OCI-LY3 (cell line): ENCODE data around the gene ZSCAN10.

Source experiments
- H2AFZ ChIP-seq: fragments of 200-600, 300-600 bp; shearing (Covaris generic); 2 replicates; pipeline ENCODE4 v1.6.0; 2014; ENCODE audit warnings: antibody characterized with exemption, low read depth, low read length
- H3K27ac ChIP-seq: fragments of 200-600, 300-600 bp; sonication (generic); 2 replicates; pipeline ENCODE4 v1.5.1; 2014; ENCODE audit warnings: mild to moderate bottlenecking, low read length, moderate library complexity, mixed read lengths
- H3K27me3 ChIP-seq: fragments of 200-600, 300-600 bp; sonication (generic); 2 replicates; pipeline ENCODE4 v1.6.1; 2014; ENCODE audit warnings: low read depth, low read length, mixed read lengths
- H3K36me3 ChIP-seq: fragments of 200-600, 300-600 bp; sonication (generic); replicated peaks from 2 replicates; pipeline ENCODE3; 2014; ENCODE audit warnings: low read depth, low read length, mixed read lengths
- H3K4me1 ChIP-seq: fragments of 300-600, 200-600 bp; sonication (generic); 2 replicates; pipeline ENCODE4 v1.6.1; 2014; ENCODE audit warnings: low read length, mixed read lengths
- H3K4me2 ChIP-seq: fragments of 200-600, 300-600 bp; sonication (generic); 2 replicates; pipeline ENCODE4 v1.6.1; 2014; ENCODE audit warnings: low read length, mixed read lengths
- H3K4me3 ChIP-seq: fragments of 300-600, 200-600 bp; sonication (generic); 2 replicates; pipeline ENCODE4 v1.5.1; 2014; ENCODE audit warnings: antibody characterized with exemption, mild to moderate bottlenecking, low read length, moderate library complexity
- H3K79me2 ChIP-seq: fragments of 300-600, 200-600 bp; shearing (Covaris generic); 2 replicates; pipeline ENCODE4 v1.6.1; 2014; ENCODE audit warnings: mild to moderate bottlenecking, low read length, mixed read lengths
- H3K9ac ChIP-seq: fragments of 300-600, 200-600 bp; shearing (Covaris generic); 2 replicates; pipeline ENCODE4 v1.6.0; 2014; ENCODE audit warnings: mild to moderate bottlenecking, low read length, moderate library complexity
- H3K9me3 ChIP-seq: fragments of 200-600, 300-600 bp; shearing (Covaris generic); 2 replicates; pipeline ENCODE4 v1.6.1; 2014; ENCODE audit warnings: low read length, mixed read lengths; ENCODE audit not compliant: insufficient read depth
- H4K20me1 ChIP-seq: fragments of 200-600, 300-600 bp; sonication (generic); 2 replicates; pipeline ENCODE4 v1.6.1; 2016; ENCODE audit warnings: low read length, mixed read lengths; ENCODE audit not compliant: insufficient read depth
- EZH2phosphoT487 ChIP-seq: fragments of 200-600 bp; shearing (Covaris generic); IDR thresholded peaks from 2 replicates; pipeline ENCODE4 v1.6.1; 2018; ENCODE audit warnings: antibody characterized with exemption, mixed run types, low read depth
- TF ChIP-seq, protein P1 (sequence below): fragments of 200-600, 300-600 bp; sonication (generic); IDR thresholded peaks from 2 replicates; pipeline ENCODE4 v1.5.1; 2014; ENCODE audit warnings: antibody characterized with exemption, low read length, low read depth

Gene ZSCAN10

DNA sequence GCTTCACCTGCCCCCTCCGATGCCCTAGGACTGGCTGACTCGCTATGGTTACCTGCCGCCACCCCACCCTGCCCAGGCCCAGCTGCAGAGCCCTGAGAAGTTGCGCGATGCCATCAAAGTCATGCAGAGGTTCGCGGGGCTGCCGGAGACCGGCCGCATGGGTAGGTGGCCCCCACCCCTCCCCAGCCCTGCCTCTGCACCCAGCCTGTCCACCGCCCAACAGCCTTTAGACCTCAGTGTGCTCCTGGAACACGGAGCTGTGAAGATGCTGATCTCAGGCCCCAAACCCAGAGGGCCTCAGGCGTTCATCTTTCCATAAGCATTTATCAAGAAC, 51.7 kb downstream of the ZSCAN10 start:
- Histone ChIP-seq H2AFZ (no peak overlapping the region), H3K27me3 (no peaks in the 10 kb centered on the region), H4K20me1 (no peaks in the 10 kb centered on the region), H3K9ac (no peak overlapping the region), H3K79me2 (no peaks in the 10 kb centered on the region), H3K4me2 (no peak overlapping the region), H3K4me3 (no peak overlapping the region), H3K36me3 (no peaks in the 10 kb centered on the region), H3K27ac (no peak overlapping the region), H3K4me1 (0 out of 2 replicates have a peak, but pooled peaks cover 4% of the 10 kb centered on the region), H3K9me3 (no peaks in the 10 kb centered on the region)
- no peak for TF ChIP-seq EZH2phosphoT487

DNA sequence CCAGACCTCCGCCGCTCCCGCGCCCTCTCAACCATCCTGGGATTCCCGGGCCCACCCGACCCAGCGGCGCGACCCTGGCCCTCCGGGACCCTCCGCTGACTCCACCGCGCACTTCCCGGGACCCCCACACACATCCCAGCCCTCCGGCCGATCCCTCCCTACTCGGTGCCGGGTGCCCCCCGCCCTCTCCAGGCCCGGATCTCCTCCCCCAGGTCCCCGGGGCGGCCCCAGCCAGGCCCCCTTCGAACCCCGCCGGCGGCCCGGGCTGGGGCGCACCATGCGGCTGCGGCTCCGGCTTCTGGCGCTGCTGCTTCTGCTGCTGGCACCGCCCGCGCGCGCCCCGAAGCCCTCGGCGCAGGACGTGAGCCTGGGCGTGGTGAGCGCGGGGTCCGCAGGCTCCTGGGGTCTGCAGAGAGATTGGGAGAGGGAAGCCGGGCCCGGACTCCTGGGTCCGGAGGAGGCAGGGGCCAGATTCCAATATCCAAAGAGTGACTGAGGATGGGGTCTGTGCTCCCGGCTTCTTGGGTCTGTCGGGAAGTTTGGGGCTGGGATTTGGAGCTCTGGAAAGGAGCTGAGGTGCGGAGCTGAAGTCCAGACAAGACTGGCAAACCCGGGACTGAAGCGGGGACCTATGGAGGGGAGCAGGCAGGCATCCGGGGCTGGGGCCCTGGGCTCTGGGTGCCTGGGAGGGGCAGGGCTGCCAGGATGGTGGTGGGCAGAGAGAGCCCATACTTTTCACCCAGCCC, 52.3 kb downstream of the ZSCAN10 start:
- no peak overlapping the region for H3K27ac ChIP-seq
- TF ChIP-seq, protein P1, sequence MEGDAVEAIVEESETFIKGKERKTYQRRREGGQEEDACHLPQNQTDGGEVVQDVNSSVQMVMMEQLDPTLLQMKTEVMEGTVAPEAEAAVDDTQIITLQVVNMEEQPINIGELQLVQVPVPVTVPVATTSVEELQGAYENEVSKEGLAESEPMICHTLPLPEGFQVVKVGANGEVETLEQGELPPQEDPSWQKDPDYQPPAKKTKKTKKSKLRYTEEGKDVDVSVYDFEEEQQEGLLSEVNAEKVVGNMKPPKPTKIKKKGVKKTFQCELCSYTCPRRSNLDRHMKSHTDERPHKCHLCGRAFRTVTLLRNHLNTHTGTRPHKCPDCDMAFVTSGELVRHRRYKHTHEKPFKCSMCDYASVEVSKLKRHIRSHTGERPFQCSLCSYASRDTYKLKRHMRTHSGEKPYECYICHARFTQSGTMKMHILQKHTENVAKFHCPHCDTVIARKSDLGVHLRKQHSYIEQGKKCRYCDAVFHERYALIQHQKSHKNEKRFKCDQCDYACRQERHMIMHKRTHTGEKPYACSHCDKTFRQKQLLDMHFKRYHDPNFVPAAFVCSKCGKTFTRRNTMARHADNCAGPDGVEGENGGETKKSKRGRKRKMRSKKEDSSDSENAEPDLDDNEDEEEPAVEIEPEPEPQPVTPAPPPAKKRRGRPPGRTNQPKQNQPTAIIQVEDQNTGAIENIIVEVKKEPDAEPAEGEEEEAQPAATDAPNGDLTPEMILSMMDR, result no peak
- no peak for TF ChIP-seq EZH2phosphoT487
- no peaks in the 10 kb centered on the region for H3K79me2 ChIP-seq
- 0 out of 2 replicates have a peak, but pooled peaks cover 4% of the 10 kb centered on the region for H3K4me1 ChIP-seq
- H3K9me3 ChIP-seq, result no peaks in the 10 kb centered on the region
- H3K27me3 ChIP-seq, result no peaks in the 10 kb centered on the region
- H3K36me3 ChIP-seq, result no peaks in the 10 kb centered on the region
- peak overlapping the region; percentile 85; the same call in 1 of the 2 replicates for H3K9ac ChIP-seq
- H4K20me1 ChIP-seq, result no peaks in the 10 kb centered on the region
- H3K4me2 ChIP-seq, result peak overlapping the region; percentile 85
- H2AFZ ChIP-seq, result no peak overlapping the region
- peak overlapping the region; percentile 86 for H3K4me3 ChIP-seq

DNA sequence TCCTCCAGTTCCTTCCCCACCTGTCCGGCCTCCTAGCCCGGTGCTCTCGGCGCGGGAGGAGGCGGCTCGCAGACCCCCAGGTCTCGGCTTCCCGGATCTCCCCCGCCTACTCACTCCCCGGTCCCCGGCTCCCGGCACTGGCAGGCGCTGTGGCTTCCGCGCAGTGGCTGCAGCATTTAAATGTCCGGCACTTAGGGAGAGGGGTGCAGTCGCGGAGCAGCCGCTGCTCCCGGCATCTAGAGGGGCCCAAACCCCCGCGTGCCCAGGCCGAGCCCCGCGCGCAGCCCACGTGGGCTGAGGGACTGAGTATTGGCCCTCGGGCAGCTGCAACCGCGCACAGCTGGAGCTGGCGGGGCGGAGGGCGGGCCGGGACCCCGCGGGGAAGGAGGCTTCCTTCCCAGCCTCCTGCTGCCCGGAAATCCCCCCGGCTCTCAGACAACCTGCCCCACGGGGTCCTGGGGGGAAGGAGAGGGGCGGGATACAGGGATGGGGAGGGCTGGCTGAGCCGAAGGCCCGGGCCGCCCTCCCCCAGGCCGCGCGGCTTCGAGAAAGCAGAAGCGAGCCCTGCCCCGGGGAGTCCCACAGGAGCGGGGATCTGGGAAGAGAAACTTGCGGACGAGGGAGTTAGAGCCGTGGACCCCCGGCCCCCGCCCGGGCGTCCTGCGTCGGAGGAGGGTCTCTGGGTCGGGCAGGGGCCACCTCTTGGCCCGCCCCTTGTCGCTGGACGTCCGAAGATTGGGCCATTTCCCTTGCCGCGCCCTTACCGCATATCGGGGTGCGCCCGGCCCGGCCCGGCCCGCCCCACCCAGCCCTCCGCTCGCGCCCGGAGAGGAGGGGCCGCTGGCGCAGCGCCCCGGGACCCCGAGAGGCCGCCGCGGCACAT, 53.1 kb downstream of the ZSCAN10 start, which contains the start of gene MMP25:
MMP25 (plus strand) TSS at position 804 of the 883 bp plus-strand sequence. CDS start 357 bp downstream, outside the sequence.
- Histone ChIP-seq H2AFZ (peak within 1 kb of the TSS; percentile 67), H3K9ac (peak within 1 kb of the TSS; percentile 85), H3K27ac (peak within 1 kb of the TSS; percentile 36; the same call in 1 of the 2 replicates), H3K4me1 (0 out of 2 replicates have a peak, but pooled peaks cover 4% of the 10 kb centered on the region), H4K20me1 (no peaks in the 10 kb centered on the region), H3K9me3 (no peaks in the 10 kb centered on the region), H3K36me3 (no peaks in the 10 kb centered on the region), H3K4me3 (peak within 1 kb of the TSS; percentile 86), H3K27me3 (no peaks in the 10 kb centered on the region), H3K4me2 (peak within 1 kb of the TSS; percentile 85), H3K79me2 (no peaks in the 10 kb centered on the region)
- TF ChIP-seq EZH2phosphoT487, result no peak
- TF ChIP-seq, protein P1, result no peak

DNA sequence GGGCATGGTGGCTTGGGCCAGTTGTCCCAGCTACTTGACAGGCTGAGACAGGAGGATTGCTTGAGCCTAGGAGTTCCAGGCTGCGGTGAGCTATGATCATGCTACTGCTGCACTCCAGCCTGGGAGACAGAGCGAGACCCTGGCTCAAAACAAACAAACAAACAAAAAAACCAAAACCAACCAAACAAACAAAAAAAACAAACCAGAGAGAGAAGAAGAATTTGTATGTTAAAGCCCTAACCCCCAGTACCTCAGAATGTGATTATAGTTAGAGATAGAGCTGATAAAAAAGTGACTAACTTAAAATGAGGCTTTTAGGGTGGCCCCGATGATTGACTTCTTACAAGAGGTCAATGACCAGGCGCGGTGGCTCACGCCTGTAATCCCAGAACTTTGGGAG, 54.4 kb downstream of the ZSCAN10 start:
- Histone ChIP-seq H3K4me1 (0 out of 2 replicates have a peak, but pooled peaks cover 4% of the 10 kb centered on the region), H2AFZ (no peak overlapping the region), H3K27ac (no peak overlapping the region), H4K20me1 (no peaks in the 10 kb centered on the region), H3K9ac (no peak overlapping the region), H3K9me3 (no peaks in the 10 kb centered on the region), H3K79me2 (no peaks in the 10 kb centered on the region), H3K4me2 (peak overlapping the region; percentile 85), H3K4me3 (peak overlapping the region; percentile 86), H3K27me3 (no peaks in the 10 kb centered on the region), H3K36me3 (no peaks in the 10 kb centered on the region)
- TF ChIP-seq EZH2phosphoT487, result no peak
- TF ChIP-seq, protein P1, result no peak
